Ovary (tissue), 3 donors: Measurements from ENCODE around the gene C12orf57.

Experiments used
- CTCF ChIP-seq, 3 donors: fragments of 450-650 bp in 2 of 3; fragments of 200-600 bp in 1 of 3; IDR thresholded peaks; one replicate each; pipeline versions ENCODE4 v1.5.1 to v1.8.0; 2016 to 2022; ENCODE audit warnings: antibody characterized with exemption in 3 of 3, mild to moderate bottlenecking in 1 of 3
- EP300 ChIP-seq: sonication (generic); formaldehyde crosslinking; IDR thresholded peaks from one replicate; pipeline ENCODE4 v1.6.1; 2017; ENCODE audit warnings: antibody characterized with exemption
- POLR2A ChIP-seq: fragments of 450-650 bp; IDR thresholded peaks from one replicate; pipeline ENCODE4 v1.6.1; 2017; ENCODE audit warnings: antibody characterized with exemption, mild to moderate bottlenecking, moderate library complexity
- donor health status: DM: no; HTN: no; CAD: no.

- TF ChIP-seq CTCF (IDR thresholded peaks at IDR 0.05) (no peak), POLR2A (no peak), EP300 (no peak)
Measured at GRCh38 chr12:6899427-6899826, 44.4 kb upstream of the C12orf57 start.
